Right lobe of liver (tissue), 4 donors: ENCODE results near the gene RADIL.

Experiments used
- POLR2A ChIP-seq: fragments of 450-650 bp; IDR thresholded peaks from one replicate; pipeline ENCODE4 v1.6.1; 2017; ENCODE audit warnings: antibody characterized with exemption, mild to moderate bottlenecking
- TF ChIP-seq, protein P1 (sequence below), 4 donors: fragments of 200-600 bp in 3 of 4; fragments of 450-650 bp in 1 of 4; IDR thresholded peaks; one replicate each; pipeline versions ENCODE4 v1.5.1 to v1.8.0; 2016 to 2022; ENCODE audit warnings: antibody characterized with exemption in 4 of 4, mild to moderate bottlenecking in 2 of 4
- donor health status: DM: no; HTN: no; CAD: no.
- donor health status: DM: no; HTN: no; CAD: no.
- donor health status: DM: no; HTN: yes; CAD: no.

DNA sequence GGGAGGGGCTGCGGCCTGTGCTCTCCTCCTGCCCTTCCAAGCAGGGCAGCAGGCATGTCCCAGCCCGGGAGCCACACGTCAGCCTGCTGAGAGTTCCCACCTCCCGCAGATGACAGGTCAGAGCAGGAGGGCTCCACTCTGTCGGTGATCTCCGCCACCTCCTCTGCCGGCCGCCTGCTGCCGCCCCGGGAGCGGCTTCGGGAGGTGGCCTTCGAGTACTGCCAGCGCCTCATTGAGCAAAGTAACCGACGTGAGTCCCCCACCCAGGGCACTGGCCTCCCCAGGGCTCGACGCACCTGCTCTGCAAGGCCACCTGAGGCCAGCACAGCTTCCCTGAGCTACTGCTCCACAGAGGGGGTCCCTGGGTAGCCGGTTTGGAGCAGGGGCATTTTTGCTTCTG lies 98.7 kb downstream of the RADIL start:
- TF ChIP-seq, protein P1, sequence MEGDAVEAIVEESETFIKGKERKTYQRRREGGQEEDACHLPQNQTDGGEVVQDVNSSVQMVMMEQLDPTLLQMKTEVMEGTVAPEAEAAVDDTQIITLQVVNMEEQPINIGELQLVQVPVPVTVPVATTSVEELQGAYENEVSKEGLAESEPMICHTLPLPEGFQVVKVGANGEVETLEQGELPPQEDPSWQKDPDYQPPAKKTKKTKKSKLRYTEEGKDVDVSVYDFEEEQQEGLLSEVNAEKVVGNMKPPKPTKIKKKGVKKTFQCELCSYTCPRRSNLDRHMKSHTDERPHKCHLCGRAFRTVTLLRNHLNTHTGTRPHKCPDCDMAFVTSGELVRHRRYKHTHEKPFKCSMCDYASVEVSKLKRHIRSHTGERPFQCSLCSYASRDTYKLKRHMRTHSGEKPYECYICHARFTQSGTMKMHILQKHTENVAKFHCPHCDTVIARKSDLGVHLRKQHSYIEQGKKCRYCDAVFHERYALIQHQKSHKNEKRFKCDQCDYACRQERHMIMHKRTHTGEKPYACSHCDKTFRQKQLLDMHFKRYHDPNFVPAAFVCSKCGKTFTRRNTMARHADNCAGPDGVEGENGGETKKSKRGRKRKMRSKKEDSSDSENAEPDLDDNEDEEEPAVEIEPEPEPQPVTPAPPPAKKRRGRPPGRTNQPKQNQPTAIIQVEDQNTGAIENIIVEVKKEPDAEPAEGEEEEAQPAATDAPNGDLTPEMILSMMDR (IDR thresholded peaks at IDR 0.05) = no peak
- no peak for TF ChIP-seq POLR2A
